HEK293T (cell line): ENCODE measurements around the gene POP5.

Source experiments
- CTCF ChIA-PET: fragments of 350-600 bp; formaldehyde crosslinking; extraction: SDS; loops from one replicate; lab custom pipeline; 2021; ENCODE audit warnings: antibody characterized with exemption, inconsistent platforms; lab: Yijun Ruan, JAX
- POLR2A ChIA-PET: fragments of 350-600 bp; formaldehyde crosslinking; extraction: SDS; loops from one replicate; lab custom pipeline; 2020; ENCODE audit warnings: antibody characterized with exemption, inconsistent platforms; lab: Yijun Ruan, JAX
- DNase-seq: peaks from one replicate; pipeline ENCODE4 v3.0.0; 2012; ENCODE audit warnings: mixed read lengths; ENCODE audit errors: extremely low spot score
- ARNT ChIP-seq: fragments of 450-650 bp; IDR thresholded peaks from 2 replicates; pipeline ENCODE4 v1.6.1; 2017; ENCODE audit warnings: mild to moderate bottlenecking
- BHLHE40 ChIP-seq: fragments of 450-650 bp; IDR thresholded peaks from 2 replicates; pipeline ENCODE4 v1.6.1; 2016; ENCODE audit warnings: mild to moderate bottlenecking, moderate library complexity, borderline replicate concordance
- CTBP1 ChIP-seq: fragments of 450-650 bp; IDR thresholded peaks from 2 replicates; pipeline ENCODE4 v1.6.1; 2016; ENCODE audit warnings: borderline replicate concordance
- ELF4 ChIP-seq: fragments of 450-650 bp; IDR thresholded peaks from 2 replicates; pipeline ENCODE4 v1.6.1; 2017; ENCODE audit warnings: antibody characterized with exemption
- FOXA1 ChIP-seq: fragments of 450-650 bp; IDR thresholded peaks from 2 replicates; pipeline ENCODE4 v1.6.1; 2016; ENCODE audit warnings: mild to moderate bottlenecking
- FOXK2 ChIP-seq: fragments of 450-650 bp; IDR thresholded peaks from 2 replicates; pipeline ENCODE4 v1.6.1; 2016; ENCODE audit warnings: mild to moderate bottlenecking
- FOXM1 ChIP-seq: fragments of 450-650 bp; IDR thresholded peaks from 2 replicates; pipeline ENCODE4 v1.6.1; 2017; ENCODE audit warnings: mild to moderate bottlenecking, borderline replicate concordance
- HDGF ChIP-seq: fragments of 450-650 bp; IDR thresholded peaks from 2 replicates; pipeline ENCODE4 v1.6.1; 2017; ENCODE audit warnings: antibody characterized with exemption, borderline replicate concordance
- L3MBTL2 ChIP-seq: fragments of 450-650 bp; conservative IDR thresholded peaks from 2 replicates; pipeline ENCODE4 v1.6.1; 2016; ENCODE audit warnings: mild to moderate bottlenecking
- LEF1 ChIP-seq: fragments of 450-650 bp; IDR thresholded peaks from 2 replicates; pipeline ENCODE4 v1.6.1; 2017; ENCODE audit warnings: mild to moderate bottlenecking, borderline replicate concordance
- NFRKB ChIP-seq: fragments of 450-650 bp; IDR thresholded peaks from 2 replicates; pipeline ENCODE4 v1.6.1; 2016; ENCODE audit warnings: mild to moderate bottlenecking, moderate library complexity
- SP1 ChIP-seq: fragments of 450-650 bp; IDR thresholded peaks from 2 replicates; pipeline ENCODE4 v1.6.1; 2017
- SUZ12 ChIP-seq: fragments of 450-650 bp; IDR thresholded peaks from 2 replicates; pipeline ENCODE4 v1.6.1; 2016; ENCODE audit warnings: mild to moderate bottlenecking
- TARDBP ChIP-seq: fragments of 450-650 bp; IDR thresholded peaks from 2 replicates; pipeline ENCODE4 v1.6.1; 2016
- ZNF384 ChIP-seq: fragments of 450-650 bp; IDR thresholded peaks from 2 replicates; pipeline ENCODE4 v1.6.1; 2016
- TF ChIP-seq, protein P1 (sequence below): fragments of 450-650 bp; IDR thresholded peaks from 2 replicates; pipeline ENCODE4 v1.6.1; 2016

The POP5 gene

GRCh38 chr12:120571299-120571698, 9.9 kb downstream of the POP5 start:
- ChIA-PET POLR2A (interaction anchor here (1.2 kb wide), 1 partner anchor 10 kb away, joined by 6 read pairs; the partner anchor contains the start of gene POP5), CTCF (interaction anchor here (0.7 kb wide), 1 partner anchor 12 kb away, joined by 4 read pairs; no protein-coding TSS in a partner anchor)
- TF ChIP-seq TARDBP = no peak
- TF ChIP-seq CTBP1 = no peak
- no peak for TF ChIP-seq BHLHE40
- TF ChIP-seq, protein P1, sequence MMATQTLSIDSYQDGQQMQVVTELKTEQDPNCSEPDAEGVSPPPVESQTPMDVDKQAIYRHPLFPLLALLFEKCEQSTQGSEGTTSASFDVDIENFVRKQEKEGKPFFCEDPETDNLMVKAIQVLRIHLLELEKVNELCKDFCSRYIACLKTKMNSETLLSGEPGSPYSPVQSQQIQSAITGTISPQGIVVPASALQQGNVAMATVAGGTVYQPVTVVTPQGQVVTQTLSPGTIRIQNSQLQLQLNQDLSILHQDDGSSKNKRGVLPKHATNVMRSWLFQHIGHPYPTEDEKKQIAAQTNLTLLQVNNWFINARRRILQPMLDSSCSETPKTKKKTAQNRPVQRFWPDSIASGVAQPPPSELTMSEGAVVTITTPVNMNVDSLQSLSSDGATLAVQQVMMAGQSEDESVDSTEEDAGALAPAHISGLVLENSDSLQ = no peak
- TF ChIP-seq ZNF384 = no peak
- no peak for TF ChIP-seq FOXM1
- no peak for TF ChIP-seq NFRKB
- TF ChIP-seq ELF4 = no peak
- TF ChIP-seq SP1 = no peak
- no peak for TF ChIP-seq L3MBTL2
- TF ChIP-seq SUZ12 = no peak
- TF ChIP-seq ARNT = no peak
- TF ChIP-seq LEF1 = no peak
- TF ChIP-seq HDGF = no peak
- TF ChIP-seq FOXK2 = no peak
- TF ChIP-seq FOXA1 = no peak
- no peak for DNase-seq

GRCh38 chr12:120563495-120563894, 17.7 kb downstream of the POP5 start:
- CTCF ChIA-PET = no interaction called here

DNA sequence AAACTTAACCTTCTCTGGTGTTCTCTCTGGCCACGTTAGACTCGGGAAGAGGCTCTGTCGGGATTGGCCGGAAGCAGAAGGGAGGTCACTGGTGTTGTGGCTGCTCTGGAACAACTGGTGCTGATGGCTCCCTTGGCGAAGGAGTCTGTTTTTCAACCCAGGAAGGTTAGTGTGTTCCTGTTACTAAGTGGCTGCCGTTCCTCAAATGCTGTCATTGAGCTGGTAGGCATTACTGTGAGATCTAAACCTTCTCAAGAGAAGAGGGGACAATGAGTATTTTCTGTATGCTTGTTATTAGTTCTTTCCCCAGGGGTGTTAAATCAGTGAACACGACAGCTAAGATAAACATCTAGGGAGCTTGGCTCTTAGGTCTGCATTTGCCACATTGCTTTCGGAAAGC, 18.3 kb downstream of the POP5 start:
- DNase-seq = no peak
- ChIA-PET CTCF (no interaction called here), POLR2A (no interaction called here)
- no peak for TF ChIP-seq HDGF
- no peak for TF ChIP-seq SP1
- TF ChIP-seq ELF4 = no peak
- TF ChIP-seq CTBP1 = no peak
- TF ChIP-seq FOXM1 = no peak
- TF ChIP-seq, protein P1 = no peak
- TF ChIP-seq LEF1 = no peak
- no peak for TF ChIP-seq FOXA1
- no peak for TF ChIP-seq FOXK2
- no peak for TF ChIP-seq ZNF384
- TF ChIP-seq SUZ12 = no peak

More at GRCh38 chr12:120563495-120563894, 17.7 kb downstream of the POP5 start:
- TF ChIP-seq FOXM1 (no peak), ARNT (no peak), SUZ12 (no peak), L3MBTL2 (no peak), LEF1 (no peak), TARDBP (no peak), BHLHE40 (no peak), FOXK2 (no peak), SP1 (no peak), CTBP1 (no peak), HDGF (no peak), FOXA1 (no peak), ELF4 (no peak)
- TF ChIP-seq, protein P1 = no peak
- POLR2A ChIA-PET = no interaction called here
- DNase-seq = no peak

DNA sequence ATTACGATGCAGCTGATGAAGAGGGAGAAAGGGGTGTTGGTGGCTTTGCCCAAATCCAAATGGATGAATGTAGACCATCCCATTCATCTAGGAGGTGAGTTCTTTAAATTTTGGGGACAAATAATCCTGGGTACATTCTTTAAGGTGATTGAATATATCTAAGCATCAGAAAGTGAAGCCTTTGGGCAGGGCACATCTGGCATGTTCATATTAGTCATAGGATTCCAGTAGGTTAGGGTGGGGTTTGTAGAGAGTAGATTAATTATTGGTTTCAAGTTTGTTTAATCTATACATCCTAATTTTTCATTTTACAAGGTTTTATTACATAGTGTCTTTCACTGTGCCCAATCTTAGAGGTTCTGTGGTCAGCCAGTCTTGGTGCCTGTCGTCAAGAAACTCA, 23.6 kb downstream of the POP5 start:
- no peak for DNase-seq
- ChIA-PET CTCF (no interaction called here), POLR2A (no interaction called here)
- TF ChIP-seq FOXK2 = no peak
- TF ChIP-seq SP1 = no peak
- TF ChIP-seq ARNT = no peak
- TF ChIP-seq SUZ12 = no peak
- no peak for TF ChIP-seq ZNF384
- TF ChIP-seq, protein P1 = no peak
- TF ChIP-seq BHLHE40 = no peak
- no peak for TF ChIP-seq ELF4
- no peak for TF ChIP-seq HDGF
- no peak for TF ChIP-seq FOXM1
- TF ChIP-seq LEF1 = no peak

- TF ChIP-seq BHLHE40 (no peak), TARDBP (no peak), CTBP1 (no peak), ELF4 (no peak), ZNF384 (no peak), NFRKB (no peak), LEF1 (no peak)
- TF ChIP-seq, protein P1 = no peak
- CTCF ChIA-PET = no interaction called here
- POLR2A ChIA-PET = interaction anchor here (0.7 kb wide), 1 partner anchor 26 kb away, joined by 3 read pairs; the partner anchor contains the start of gene COQ5
- DNase-seq = no peak
Observed at GRCh38 chr12:120554678-120555077, 26.5 kb downstream of the POP5 start.
